Activated gamma-delta T cell treated with anti-CD3 and anti-CD28 coated beads, Interleukin-2, amount 50 U/mL, for 16 hours (primary cell): ENCODE data around the gene DNER.

Source experiments
- DNase-seq: peaks from one replicate; pipeline ENCODE4 v3.0.0-alpha.2; 2020; ENCODE audit warnings: low read depth

DNER gene

GRCh38 chr2:229335877-229336346, 378.4 kb downstream of the DNER start:
- no peak for DNase-seq

- DNase-seq = no peak
Observed at GRCh38 chr2:229335330-229335729, 379.0 kb downstream of the DNER start.

GRCh38 chr2:229330952-229331351, 383.4 kb downstream of the DNER start:
- DNase-seq = no peak

GRCh38 chr2:229319558-229319957, 394.8 kb downstream of the DNER start:
- no peak for DNase-seq

GRCh38 chr2:229314117-229314516, 400.2 kb downstream of the DNER start:
- DNase-seq = no peak

- no peak for DNase-seq
Observed at GRCh38 chr2:229313591-229313990, 400.8 kb downstream of the DNER start.
